Bronchial epithelial cell (primary cell): Measurements from ENCODE around the gene QKI. TPM values are rescaled to one million over a fixed set of nuclear protein-coding genes. Genes with fewer than 3 reads are reported as not detected.

Experiments used
- DNase-seq: peaks from one replicate; pipeline ENCODE4 v3.0.0-alpha.2; 2010; ENCODE audit warnings: low read depth
- FAIRE-seq: peaks from 2 replicates; lab custom pipeline; 2011; peaks lifted over from hg19 to GRCh38; lab: Jason Lieb, UNC
- H3K27me3 ChIP-seq: 2 replicates; pipeline ENCODE4 v1.5.1; 2011; ENCODE audit warnings: low read length; ENCODE audit not compliant: control insufficient read depth, insufficient read depth
- H3K36me3 ChIP-seq: 2 replicates; pipeline ENCODE4 v1.5.1; 2011; ENCODE audit warnings: low read length; ENCODE audit not compliant: control insufficient read depth, insufficient read depth
- H3K4me3 ChIP-seq: 2 replicates; pipeline ENCODE4 v1.5.1; 2011; ENCODE audit warnings: mild to moderate bottlenecking, low read depth, low read length, control low read depth
- CTCF ChIP-seq: IDR thresholded peaks from 2 replicates; pipeline ENCODE4 v1.5.1; 2011; ENCODE audit warnings: mild to moderate bottlenecking, moderate library complexity, low read length, control low read depth, inconsistent platforms; ENCODE audit not compliant: insufficient read depth, severe bottlenecking
- total RNA-seq: library from RNA; depleted of rRNA; stranded (reverse); fragments of >200 nt; gene quantifications from 2 replicates; pipeline ENCODE4 v1.2.1, GENCODE V29; 2014

Gene QKI
- total RNA-seq, 1 donor from 2014 or later = 51.1 TPM

GRCh38 chr6:163620101-163620500, 205.6 kb downstream of the QKI start:
- Histone ChIP-seq H3K27me3 (no peaks in the 10 kb centered on the region), H3K4me3 (no peak overlapping the region), H3K36me3 (no peaks in the 10 kb centered on the region)
- TF ChIP-seq CTCF = no peak
- FAIRE-seq (no peak), DNase-seq (no peak)

GRCh38 chr6:163620670-163621330, 206.3 kb downstream of the QKI start:
- FAIRE-seq = no peak
- H3K4me3 ChIP-seq = no peak overlapping the region
- no peaks in the 10 kb centered on the region for H3K36me3 ChIP-seq
- H3K27me3 ChIP-seq = no peaks in the 10 kb centered on the region
- no peak for TF ChIP-seq CTCF
- no peak for DNase-seq

- FAIRE-seq = no peak
- Histone ChIP-seq H3K4me3 (no peak overlapping the region), H3K36me3 (no peaks in the 10 kb centered on the region), H3K27me3 (no peaks in the 10 kb centered on the region)
- DNase-seq = no peak
- no peak for TF ChIP-seq CTCF
These were observed 210.7 kb downstream of the QKI start for GRCh38 chr6:163625265-163625664.

GRCh38 chr6:163626073-163626867, 211.8 kb downstream of the QKI start:
- TF ChIP-seq CTCF = no peak
- no peaks in the 10 kb centered on the region for H3K36me3 ChIP-seq
- H3K27me3 ChIP-seq = no peaks in the 10 kb centered on the region
- FAIRE-seq = no peak
- no peak for DNase-seq
- no peak overlapping the region for H3K4me3 ChIP-seq

GRCh38 chr6:163627274-163628062, 212.9 kb downstream of the QKI start:
- no peak for DNase-seq
- Histone ChIP-seq H3K36me3 (no peaks in the 10 kb centered on the region), H3K4me3 (no peak overlapping the region), H3K27me3 (no peaks in the 10 kb centered on the region)
- no peak for TF ChIP-seq CTCF
- no peak for FAIRE-seq
